ENCODE measurements around the gene PRAME.
"Not testable (repeated sequence)": the region's sequence is repeated elsewhere in the genome, so short reads cannot be mapped to it uniquely, and the experiment has no call there.

The PRAME gene

GRCh38 chr22:22583030-22583429, 24.0 kb upstream of the PRAME start:
- Histone ChIP-seq H3K4me2 (ENCODE audit: low read depth, low read length, poor library complexity, severe bottlenecking) (no peak overlapping the region), H3K4me1 (ENCODE audit: insufficient read depth, low read length, poor library complexity, severe bottlenecking) (no peaks in the 10 kb centered on the region), H3K9me3 (ENCODE audit: insufficient read depth, low read depth, low read length) (no peaks in the 10 kb centered on the region), H3K27me3 (ENCODE audit: insufficient read depth, low read length, poor library complexity, severe bottlenecking) (no peaks in the 10 kb centered on the region), H4K20me1 (ENCODE audit: insufficient read depth, low read length, poor library complexity, severe bottlenecking) (no peaks in the 10 kb centered on the region), H3K9ac (ENCODE audit: low read depth, low read length, poor library complexity, severe bottlenecking) (no peak overlapping the region), H3K36me3 (ENCODE audit: insufficient read depth, low read length) (no peaks in the 10 kb centered on the region), H3K9me2 (replicated peaks; ENCODE audit: low read depth, low read length) (no peaks in the 10 kb centered on the region), H2AFZ (ENCODE audit: low read length) (no peak overlapping the region), H3F3A (ENCODE audit: low read depth) (no peaks in the 10 kb centered on the region), H3K4me3 (ENCODE audit: low read length, poor library complexity, severe bottlenecking) (no peak overlapping the region), H3K79me2 (ENCODE audit: insufficient read depth, low read length) (no peaks in the 10 kb centered on the region)
- no peak for TF ChIP-seq EZH2phosphoT487 (IDR thresholded peaks at IDR 0.05; ENCODE audit: borderline replicate concordance)
- TF ChIP-seq CTCF (conservative IDR thresholded peaks at IDR 0.05; ENCODE audit: low read length): no peak

- H3K36me3 ChIP-seq (ENCODE audit: insufficient read depth, low read length); H3K79me2 ChIP-seq (ENCODE audit: insufficient read depth, low read length); H3K9me3 ChIP-seq (ENCODE audit: insufficient read depth, low read depth, low read length); H3K9ac ChIP-seq (ENCODE audit: low read depth, low read length, poor library complexity, severe bottlenecking); H3K9me2 ChIP-seq (replicated peaks; ENCODE audit: low read depth, low read length); H3K4me2 ChIP-seq (ENCODE audit: low read depth, low read length, poor library complexity, severe bottlenecking); H3F3A ChIP-seq (ENCODE audit: low read depth); H3K4me3 ChIP-seq (ENCODE audit: low read length, poor library complexity, severe bottlenecking); H4K20me1 ChIP-seq (ENCODE audit: insufficient read depth, low read length, poor library complexity, severe bottlenecking); H3K4me1 ChIP-seq (ENCODE audit: insufficient read depth, low read length, poor library complexity, severe bottlenecking); H2AFZ ChIP-seq (ENCODE audit: low read length); H3K27me3 ChIP-seq (ENCODE audit: insufficient read depth, low read length, poor library complexity, severe bottlenecking): not testable (repeated sequence)
Observed at GRCh38 chr22:22581524-22581923, 22.5 kb upstream of the PRAME start.

GRCh38 chr22:22579869-22580604, 21.0 kb upstream of the PRAME start:
- no peaks in the 10 kb centered on the region for H3K9me2 ChIP-seq (replicated peaks; ENCODE audit: low read depth, low read length)
- no peaks in the 10 kb centered on the region for H3F3A ChIP-seq (ENCODE audit: low read depth)
- no peaks in the 10 kb centered on the region for H3K27me3 ChIP-seq (ENCODE audit: insufficient read depth, low read length, poor library complexity, severe bottlenecking)
- no peaks in the 10 kb centered on the region for H3K36me3 ChIP-seq (ENCODE audit: insufficient read depth, low read length)
- H3K79me2 ChIP-seq (ENCODE audit: insufficient read depth, low read length): no peaks in the 10 kb centered on the region
- no peak overlapping the region for H3K9ac ChIP-seq (ENCODE audit: low read depth, low read length, poor library complexity, severe bottlenecking)
- TF ChIP-seq EZH2phosphoT487 (IDR thresholded peaks at IDR 0.05; ENCODE audit: borderline replicate concordance) (no peak), CTCF (conservative IDR thresholded peaks at IDR 0.05; ENCODE audit: low read length) (no peak)
- no peak overlapping the region for H3K4me2 ChIP-seq (ENCODE audit: low read depth, low read length, poor library complexity, severe bottlenecking)
- H3K4me3 ChIP-seq (ENCODE audit: low read length, poor library complexity, severe bottlenecking): no peak overlapping the region
- H4K20me1 ChIP-seq (ENCODE audit: insufficient read depth, low read length, poor library complexity, severe bottlenecking): no peaks in the 10 kb centered on the region
- H2AFZ ChIP-seq (ENCODE audit: low read length): no peak overlapping the region
- no peaks in the 10 kb centered on the region for H3K9me3 ChIP-seq (ENCODE audit: insufficient read depth, low read depth, low read length)
- H3K4me1 ChIP-seq (ENCODE audit: insufficient read depth, low read length, poor library complexity, severe bottlenecking): no peaks in the 10 kb centered on the region
